SJSA1 (cell line): ENCODE results near the gene TBL1XR1. TPM values are rescaled to one million over a fixed set of nuclear protein-coding genes. Genes with fewer than 3 reads are reported as not detected.

Experiments used
- DNase-seq, 2 experiments: peaks; one replicate each; pipeline ENCODE4 v3.0.0-alpha.2; 2015 to 2020; ENCODE audit warnings: low spot score in 2 of 2, low read depth in 1 of 2
- H3K27ac ChIP-seq: fragments of 250-450 bp; sonication (Bioruptor Pico); 2 replicates; pipeline ENCODE4 v1.5.1; 2020; ENCODE audit warnings: mild to moderate bottlenecking, moderate library complexity
- H3K27me3 ChIP-seq: fragments of 250-450 bp; sonication (Bioruptor Pico); replicated peaks from 2 replicates; pipeline ENCODE4 v1.5.1; 2020; ENCODE audit warnings: mild to moderate bottlenecking, moderate library complexity
- H3K36me3 ChIP-seq: fragments of 250-450 bp; sonication (Bioruptor Pico); 2 replicates; pipeline ENCODE4 v1.5.1; 2020; ENCODE audit warnings: mild to moderate bottlenecking
- H3K4me1 ChIP-seq: fragments of 250-450 bp; sonication (Bioruptor Pico); replicated peaks from 2 replicates; pipeline ENCODE4 v1.6.1; 2021; ENCODE audit warnings: mild to moderate bottlenecking
- H3K4me3 ChIP-seq: fragments of 250-450 bp; sonication (Bioruptor Pico); 2 replicates; pipeline ENCODE4 v1.5.1; 2020; ENCODE audit warnings: mild to moderate bottlenecking
- H3K9me3 ChIP-seq: fragments of 250-450 bp; sonication (Bioruptor Pico); replicated peaks from 2 replicates; pipeline ENCODE4 v1.5.1; 2020; ENCODE audit warnings: mild to moderate bottlenecking
- total RNA-seq: library from RNA; depleted of rRNA; stranded (reverse); fragments of >200 nt; shearing (Covaris generic); gene quantifications from 2 replicates; pipeline ENCODE4 v1.2.3, GENCODE V29; 2014; rRNA removed

Gene TBL1XR1
- total RNA-seq = 82.9 and 83.9 TPM in 2 replicates

- peak within 1 kb of the TSS; percentile 92 for H3K27ac ChIP-seq
Measured at GRCh38 chr3:177197041-177197726, at the start of gene TBL1XR1. Gene TBL1XR1 (minus strand): TSS chr3:177197482. CDS start chr3:177064977, 132,505 bp downstream.

GRCh38 chr3:177245250-177245649, 48.0 kb upstream of the TBL1XR1 start:
- H3K4me3 ChIP-seq = no peak overlapping the region
- H3K27ac ChIP-seq = no peak overlapping the region
- H3K4me1 ChIP-seq = no peaks in the 10 kb centered on the region
- H3K27me3 ChIP-seq = no peaks in the 10 kb centered on the region
- DNase-seq = no peak
- H3K36me3 ChIP-seq = no peaks in the 10 kb centered on the region
- no peaks in the 10 kb centered on the region for H3K9me3 ChIP-seq

More at GRCh38 chr3:177197041-177197726, at the start of gene TBL1XR1:
- Histone ChIP-seq H3K4me3 (peak within 1 kb of the TSS; percentile 77), H3K27me3 (no peaks in the 10 kb centered on the region), H3K36me3 (peaks cover 15% of the 10 kb centered on the region), H3K4me1 (peaks cover 41% of the 10 kb centered on the region), H3K9me3 (no peaks in the 10 kb centered on the region)
- DNase-seq = peak; percentile 76 to 89

GRCh38 chr3:177244606-177245005, 47.3 kb upstream of the TBL1XR1 start:
- DNase-seq = no peak
- Histone ChIP-seq H3K4me1 (no peaks in the 10 kb centered on the region), H3K4me3 (no peak overlapping the region), H3K27me3 (no peaks in the 10 kb centered on the region), H3K27ac (no peak overlapping the region), H3K9me3 (no peaks in the 10 kb centered on the region), H3K36me3 (no peaks in the 10 kb centered on the region)

GRCh38 chr3:177238686-177239216, 41.5 kb upstream of the TBL1XR1 start:
- no peak overlapping the region for H3K4me3 ChIP-seq
- no peaks in the 10 kb centered on the region for H3K9me3 ChIP-seq
- H3K27ac ChIP-seq = no peak overlapping the region
- H3K36me3 ChIP-seq = no peaks in the 10 kb centered on the region
- H3K27me3 ChIP-seq = no peaks in the 10 kb centered on the region
- DNase-seq = no peak
- H3K4me1 ChIP-seq = peaks cover 3% of the 10 kb centered on the region; the same call in 1 of the 2 replicates

- peaks cover 3% of the 10 kb centered on the region; the same call in 1 of the 2 replicates for H3K4me1 ChIP-seq
- DNase-seq = no peak
- no peaks in the 10 kb centered on the region for H3K36me3 ChIP-seq
- H3K4me3 ChIP-seq = no peak overlapping the region
- H3K27me3 ChIP-seq = no peaks in the 10 kb centered on the region
- no peaks in the 10 kb centered on the region for H3K9me3 ChIP-seq
- no peak overlapping the region for H3K27ac ChIP-seq
Measured at GRCh38 chr3:177237206-177237605, 39.9 kb upstream of the TBL1XR1 start.

- Histone ChIP-seq H3K9me3 (no peaks in the 10 kb centered on the region), H3K27ac (no peak overlapping the region), H3K36me3 (no peaks in the 10 kb centered on the region), H3K4me1 (peaks cover 3% of the 10 kb centered on the region; the same call in 1 of the 2 replicates), H3K4me3 (no peak overlapping the region), H3K27me3 (no peaks in the 10 kb centered on the region)
- no peak for DNase-seq
Measured at GRCh38 chr3:177236704-177237103, 39.4 kb upstream of the TBL1XR1 start.

- Histone ChIP-seq H3K4me1 (peaks cover 3% of the 10 kb centered on the region; the same call in 1 of the 2 replicates), H3K9me3 (no peaks in the 10 kb centered on the region), H3K36me3 (no peaks in the 10 kb centered on the region), H3K27me3 (no peaks in the 10 kb centered on the region), H3K27ac (no peak overlapping the region), H3K4me3 (no peak overlapping the region)
- DNase-seq = peak in 1 of 2 experiments; percentile 22
Measured at GRCh38 chr3:177234121-177234520, 36.8 kb upstream of the TBL1XR1 start.

GRCh38 chr3:177231242-177231641, 34.0 kb upstream of the TBL1XR1 start:
- Histone ChIP-seq H3K27ac (no peak overlapping the region), H3K27me3 (no peaks in the 10 kb centered on the region), H3K9me3 (no peaks in the 10 kb centered on the region), H3K4me1 (peaks cover 3% of the 10 kb centered on the region; the same call in 1 of the 2 replicates), H3K36me3 (no peaks in the 10 kb centered on the region), H3K4me3 (no peak overlapping the region)
- no peak for DNase-seq

GRCh38 chr3:177230641-177231040, 33.4 kb upstream of the TBL1XR1 start:
- Histone ChIP-seq H3K9me3 (no peaks in the 10 kb centered on the region), H3K27me3 (no peaks in the 10 kb centered on the region), H3K4me1 (peaks cover 3% of the 10 kb centered on the region; the same call in 1 of the 2 replicates), H3K4me3 (no peak overlapping the region), H3K27ac (no peak overlapping the region), H3K36me3 (no peaks in the 10 kb centered on the region)
- no peak for DNase-seq

- DNase-seq = no peak
- H3K27ac ChIP-seq = no peak overlapping the region
- no peaks in the 10 kb centered on the region for H3K36me3 ChIP-seq
- H3K4me3 ChIP-seq = no peak overlapping the region
- H3K9me3 ChIP-seq = no peaks in the 10 kb centered on the region
- peaks cover 3% of the 10 kb centered on the region; the same call in 1 of the 2 replicates for H3K4me1 ChIP-seq
- no peaks in the 10 kb centered on the region for H3K27me3 ChIP-seq
Measured at GRCh38 chr3:177229791-177230190, 32.5 kb upstream of the TBL1XR1 start.

- H3K27ac ChIP-seq = no peak overlapping the region
- no peaks in the 10 kb centered on the region for H3K9me3 ChIP-seq
- no peak overlapping the region for H3K4me3 ChIP-seq
- no peaks in the 10 kb centered on the region for H3K36me3 ChIP-seq
- H3K4me1 ChIP-seq = no peaks in the 10 kb centered on the region
- DNase-seq = no peak
- H3K27me3 ChIP-seq = no peaks in the 10 kb centered on the region
Measured at GRCh38 chr3:177228601-177229190, 31.4 kb upstream of the TBL1XR1 start.

GRCh38 chr3:177224414-177224813, 27.1 kb upstream of the TBL1XR1 start:
- Histone ChIP-seq H3K4me1 (no peaks in the 10 kb centered on the region), H3K36me3 (no peaks in the 10 kb centered on the region), H3K27me3 (no peaks in the 10 kb centered on the region), H3K27ac (no peak overlapping the region), H3K9me3 (no peaks in the 10 kb centered on the region), H3K4me3 (no peak overlapping the region)
- DNase-seq = no peak

GRCh38 chr3:177221744-177222143, 24.5 kb upstream of the TBL1XR1 start:
- Histone ChIP-seq H3K4me3 (no peak overlapping the region), H3K27ac (no peak overlapping the region), H3K4me1 (no peaks in the 10 kb centered on the region), H3K27me3 (no peaks in the 10 kb centered on the region), H3K36me3 (no peaks in the 10 kb centered on the region), H3K9me3 (no peaks in the 10 kb centered on the region)
- no peak for DNase-seq
